Stimulated activated CD8-positive, alpha-beta memory T cell treated with anti-CD3 and anti-CD28 coated beads, Interleukin-7, amount 100 ng/mL, for 24 hours (primary cell): ENCODE measurements around the gene ANAPC1.
"Not testable (repeated sequence)": the region's sequence is repeated elsewhere in the genome, so short reads cannot be mapped to it uniquely, and the experiment has no call there.

Experiments used
- DNase-seq: peaks from one replicate; pipeline ENCODE4 v3.0.0-alpha.2; 2020; ENCODE audit warnings: low read depth

Gene ANAPC1

GRCh38 chr2:111903930-111904439, 20.0 kb upstream of the ANAPC1 start:
- DNase-seq: no peak

- no peak for DNase-seq
Observed at GRCh38 chr2:111903516-111903915, 19.5 kb upstream of the ANAPC1 start.

DNA sequence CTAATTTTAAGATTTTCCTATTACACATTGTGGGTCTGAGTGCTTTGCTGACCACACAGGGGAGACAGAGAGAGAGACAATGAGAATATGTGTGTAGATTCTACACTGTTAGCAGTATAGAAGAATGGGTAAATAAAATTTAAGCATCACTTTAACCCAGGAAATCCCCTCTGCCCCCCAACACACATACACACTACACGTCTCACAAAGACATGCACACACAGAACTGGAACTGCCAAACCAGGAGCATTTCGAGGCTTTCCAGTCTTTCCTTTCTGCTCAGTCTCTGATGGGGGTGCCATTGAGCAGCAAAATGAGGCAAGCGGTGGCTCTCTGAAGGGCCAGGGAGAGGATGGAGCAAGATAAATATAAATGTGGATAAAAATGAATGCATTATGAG, 16.9 kb upstream of the ANAPC1 start:
- DNase-seq: no peak

DNA sequence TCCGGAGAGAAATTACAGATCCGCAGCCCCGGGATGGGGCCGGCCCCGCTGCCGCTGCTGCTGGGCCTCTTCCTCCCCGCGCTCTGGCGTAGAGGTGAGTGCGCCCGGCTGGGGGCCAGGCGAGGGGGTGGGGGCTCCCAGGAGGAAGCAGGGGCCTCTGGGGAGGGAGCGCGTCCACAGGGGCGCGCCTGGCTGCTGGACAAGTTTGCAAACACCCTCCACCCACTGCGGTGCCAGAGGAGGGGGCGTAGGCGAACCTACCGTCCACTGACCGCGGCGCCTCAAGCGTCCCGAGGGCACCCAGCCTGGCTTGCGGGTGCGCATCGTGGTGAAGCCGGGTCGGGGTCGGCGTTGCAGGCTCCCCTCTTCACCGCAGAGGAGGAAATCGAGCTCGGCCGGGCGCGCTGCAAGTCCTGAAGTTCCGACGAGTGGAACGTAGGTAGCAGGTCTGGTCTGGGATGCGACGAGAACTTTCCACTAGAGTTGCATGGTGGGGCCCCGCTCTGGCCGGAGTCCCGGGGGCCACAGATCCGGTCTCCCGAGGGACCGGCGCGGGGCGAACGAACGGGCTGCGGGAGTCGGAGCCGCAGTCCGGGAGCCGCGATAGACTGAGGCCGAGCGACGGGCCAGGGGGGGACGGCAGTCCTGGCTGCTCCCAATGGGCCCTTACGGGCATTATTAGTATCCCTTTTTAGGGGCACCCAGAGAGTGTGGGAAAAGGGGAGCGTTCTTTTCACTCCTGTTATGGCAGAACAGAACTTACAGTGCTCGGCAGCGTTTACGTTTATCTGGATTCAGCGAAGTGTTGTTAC, 14.9 kb upstream of the ANAPC1 start:
- DNase-seq: no peak

DNA sequence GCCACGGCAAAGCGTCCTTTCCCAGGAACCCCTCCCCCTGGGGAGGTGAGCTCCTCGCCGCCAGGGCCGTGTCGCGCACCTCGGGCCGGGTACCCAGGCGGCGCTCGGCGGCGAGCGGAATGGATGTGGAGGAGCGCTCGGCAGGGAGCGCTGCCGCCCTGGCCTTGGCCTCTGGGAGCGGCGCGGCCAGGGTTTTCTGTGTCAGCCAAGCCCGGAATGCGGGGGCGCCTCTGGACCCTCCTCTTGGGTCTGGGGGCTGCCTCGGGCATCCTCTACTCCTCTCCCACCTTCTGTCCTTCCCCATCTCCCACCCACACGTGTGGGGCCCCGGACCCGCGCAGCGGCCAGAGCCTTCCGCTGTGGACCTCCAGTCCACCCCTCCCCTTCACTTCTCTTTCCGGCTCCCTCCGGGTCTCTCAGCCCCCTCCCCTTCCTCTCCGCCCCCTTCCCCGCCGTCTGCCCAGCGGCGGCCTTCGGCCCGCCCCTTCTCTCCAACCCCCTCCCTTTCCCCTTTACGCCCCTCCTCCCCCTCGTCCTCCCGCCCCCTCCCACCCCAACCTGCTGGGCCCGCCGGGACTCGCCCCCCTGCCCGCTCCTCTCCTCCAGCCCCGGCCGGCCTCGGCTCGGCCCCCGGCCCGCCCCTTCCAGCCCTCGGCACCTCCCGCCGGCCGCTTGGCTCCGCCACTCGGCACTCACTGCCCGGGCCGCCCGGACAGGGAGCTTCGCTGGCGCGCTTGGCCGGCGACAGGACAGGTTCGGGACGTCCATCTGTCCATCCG, 14.1 kb upstream of the ANAPC1 start, which contains the start of gene MERTK:
TSS of gene MERTK (plus strand) at position 684 of the 779 bp plus-strand sequence. CDS start 129 bp downstream, outside the sequence.
- no peak for DNase-seq

GRCh38 chr2:111897630-111897923, 13.6 kb upstream of the ANAPC1 start:
- DNase-seq: no peak

DNA sequence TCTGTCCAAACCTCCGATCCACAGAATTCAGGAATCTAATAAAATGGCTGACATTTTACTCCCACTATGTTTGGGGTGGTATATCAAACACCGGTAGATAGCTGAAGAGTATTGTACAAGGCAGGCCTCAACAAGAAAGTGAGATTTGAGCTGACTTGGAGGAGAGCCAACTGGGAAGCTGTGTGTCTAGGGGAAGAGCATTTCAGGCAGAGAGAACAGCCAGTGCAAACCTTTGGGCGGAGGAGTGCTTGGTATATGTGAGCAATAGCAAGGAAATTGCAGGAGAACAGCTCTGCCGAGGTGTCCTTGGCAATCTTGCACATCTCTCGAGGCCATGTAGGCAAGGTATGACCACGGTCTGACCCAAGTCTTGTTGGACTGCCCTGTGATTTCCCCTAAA, 12.6 kb upstream of the ANAPC1 start:
- no peak for DNase-seq

DNA sequence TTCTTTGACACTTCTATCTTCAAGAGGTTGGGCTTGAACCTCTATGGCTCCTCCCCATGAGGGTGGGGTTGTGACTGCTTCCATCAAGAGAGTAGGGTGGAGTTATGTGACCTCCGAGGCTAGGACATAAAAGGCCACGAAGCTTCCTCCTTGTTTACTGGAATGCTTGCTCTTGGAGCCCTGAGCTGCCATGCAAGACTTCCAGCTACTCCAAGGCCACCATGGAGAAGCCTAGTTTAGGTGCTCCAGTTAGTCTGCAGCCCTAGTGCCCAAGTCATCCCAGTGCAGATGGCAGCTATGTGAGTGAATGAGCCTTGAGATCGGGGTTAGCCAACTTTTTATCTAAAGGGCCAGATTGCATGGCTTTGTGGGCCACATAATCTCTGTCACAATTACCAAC, 12.0 kb upstream of the ANAPC1 start:
- DNase-seq: no peak

DNA sequence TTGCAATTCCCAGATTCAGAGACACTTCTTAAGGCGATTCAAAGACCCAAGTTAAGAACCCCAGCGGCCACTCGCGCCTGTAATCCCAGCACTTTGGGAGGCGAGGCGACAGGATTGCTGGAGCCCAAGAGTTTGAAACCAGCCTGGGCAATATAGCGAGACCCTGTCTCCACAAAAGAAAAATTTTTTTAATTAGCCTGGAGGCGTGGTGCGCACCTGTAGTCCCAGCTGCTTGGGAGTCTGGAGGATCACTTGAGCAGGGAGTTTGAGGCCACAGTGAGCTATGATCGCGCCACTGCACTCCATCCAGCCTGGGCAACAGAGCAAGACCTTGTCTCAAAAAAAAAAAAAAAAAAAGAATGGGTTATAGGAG, 585 bp upstream of the ANAPC1 start:
- no peak for DNase-seq

DNA sequence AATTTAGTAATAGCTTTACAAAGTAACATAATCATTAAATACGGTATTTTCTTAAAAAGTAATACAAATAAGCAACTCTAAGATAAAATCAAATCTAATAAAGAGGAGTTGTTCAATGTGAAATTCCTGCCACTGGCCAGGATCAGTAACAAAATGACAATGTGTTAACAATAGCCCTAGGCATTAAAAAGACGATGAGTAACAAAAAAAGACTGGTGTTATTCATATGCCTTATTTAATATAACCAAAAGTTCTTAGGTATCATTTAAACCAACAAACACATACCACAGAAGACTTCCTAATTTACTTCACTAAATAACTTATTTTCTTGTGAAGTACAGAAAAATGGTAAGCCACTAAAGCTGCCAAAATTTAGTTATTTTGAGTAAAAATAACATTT, 11.2 kb downstream of the ANAPC1 start:
- DNase-seq: not testable (repeated sequence)

GRCh38 chr2:111865124-111865523, 18.9 kb downstream of the ANAPC1 start:
- not testable (repeated sequence) for DNase-seq

- DNase-seq: not testable (repeated sequence)
Observed at GRCh38 chr2:111860005-111860404, 24.0 kb downstream of the ANAPC1 start.

- DNase-seq: not testable (repeated sequence)
Observed at GRCh38 chr2:111852544-111852943, 31.4 kb downstream of the ANAPC1 start.

DNA sequence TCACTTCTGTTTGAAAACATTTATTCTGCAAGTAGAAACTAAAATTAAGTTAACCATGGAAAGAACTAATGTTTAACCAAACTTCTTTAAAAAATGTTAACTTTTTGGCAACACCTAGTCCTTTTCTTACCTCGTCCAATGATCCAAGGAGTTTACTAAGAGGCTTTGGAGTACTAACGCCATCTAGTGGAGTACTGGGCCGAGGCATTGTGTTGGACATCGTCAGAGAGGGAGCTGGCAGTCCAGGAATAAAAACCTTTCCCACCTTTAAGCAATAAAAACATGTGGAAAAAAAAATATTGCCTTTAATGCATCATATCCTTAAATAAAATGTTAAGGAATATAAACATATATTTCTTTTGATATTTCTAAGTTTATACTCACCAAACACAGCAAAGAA, 33.3 kb downstream of the ANAPC1 start:
- not testable (repeated sequence) for DNase-seq

DNA sequence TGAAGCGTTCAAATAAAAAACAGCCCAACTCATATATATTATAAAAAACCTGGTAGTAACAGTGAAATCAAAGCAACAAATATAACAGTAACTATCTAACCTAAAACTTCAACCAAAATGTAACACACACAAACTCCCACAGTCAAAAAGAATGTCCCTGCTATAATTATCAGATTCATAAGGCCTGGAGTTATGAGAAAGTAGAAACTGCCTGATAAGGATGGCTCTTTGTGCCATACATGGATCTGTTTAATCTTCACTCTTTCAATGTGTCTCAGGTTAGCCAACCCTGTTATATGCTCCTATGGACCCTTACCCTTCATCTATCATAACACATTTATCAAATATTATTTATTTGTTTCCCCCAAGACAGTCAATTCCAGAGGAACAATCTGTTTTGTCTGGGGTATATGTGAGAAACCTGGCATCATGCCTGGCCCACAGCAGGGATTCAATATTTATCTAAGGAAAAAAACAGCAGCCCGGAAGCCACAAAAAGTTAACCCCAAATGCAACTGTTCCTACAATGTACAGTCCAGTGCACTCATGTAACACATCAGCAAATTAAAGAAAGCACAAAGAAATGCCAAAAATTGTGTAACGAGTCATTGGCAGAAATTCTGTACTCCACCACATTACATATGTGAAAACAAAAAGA, 44.2 kb downstream of the ANAPC1 start:
- not testable (repeated sequence) for DNase-seq

GRCh38 chr2:111838992-111839391, 45.0 kb downstream of the ANAPC1 start:
- DNase-seq: not testable (repeated sequence)

DNA sequence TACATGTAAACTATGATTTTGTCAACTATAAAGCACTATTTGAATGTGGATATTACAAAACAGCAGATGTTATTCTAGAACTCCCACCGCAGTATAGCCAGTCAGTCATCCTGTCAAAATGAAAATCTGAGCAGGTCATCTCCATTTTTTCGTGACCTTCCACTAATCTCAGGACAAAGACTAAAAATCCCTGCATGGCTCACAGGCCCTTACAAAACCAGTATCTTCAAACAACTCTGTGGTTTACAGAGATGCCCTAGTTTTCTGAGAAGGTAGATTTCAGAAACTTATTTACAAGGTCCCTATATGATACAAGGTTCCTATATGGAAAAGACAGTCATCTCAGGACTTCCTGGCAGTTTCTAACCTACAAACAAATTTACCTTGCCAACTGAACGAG, 49.8 kb downstream of the ANAPC1 start:
- not testable (repeated sequence) for DNase-seq

GRCh38 chr2:111830479-111830878, 53.5 kb downstream of the ANAPC1 start:
- DNase-seq: not testable (repeated sequence)

- DNase-seq: not testable (repeated sequence)
Observed at GRCh38 chr2:111828217-111828766, 55.7 kb downstream of the ANAPC1 start.

DNA sequence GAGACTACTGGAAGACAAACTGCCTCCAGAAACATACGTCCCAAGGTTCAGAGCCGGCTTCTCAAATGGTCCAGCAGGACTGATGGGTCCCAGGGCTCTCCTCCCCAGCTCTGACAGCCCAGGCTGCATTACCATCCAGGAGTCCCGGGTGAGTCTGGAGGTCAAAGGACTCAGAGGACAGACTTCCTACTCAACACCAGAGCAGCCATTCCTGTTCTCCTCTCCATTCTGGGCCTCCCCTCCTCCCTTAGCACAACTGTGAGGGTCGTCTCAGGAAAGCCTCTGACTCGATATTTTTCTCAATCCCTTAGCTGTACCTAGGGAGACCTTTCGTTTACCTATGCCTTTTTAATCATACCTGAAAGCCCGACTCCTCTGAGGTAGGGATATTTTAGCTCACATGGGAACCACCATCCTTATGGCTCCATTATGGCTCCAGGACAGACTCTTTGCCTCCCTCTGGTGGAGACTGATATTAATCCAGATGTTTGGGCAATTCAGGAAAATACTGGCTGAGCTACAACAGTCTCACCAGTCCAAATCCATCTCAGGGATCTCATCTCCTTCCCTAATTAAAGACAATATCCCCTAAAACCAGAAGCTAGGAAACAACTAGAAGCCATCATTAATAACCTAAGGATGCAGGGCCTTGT, 70.9 kb downstream of the ANAPC1 start:
- DNase-seq: not testable (repeated sequence)

DNA sequence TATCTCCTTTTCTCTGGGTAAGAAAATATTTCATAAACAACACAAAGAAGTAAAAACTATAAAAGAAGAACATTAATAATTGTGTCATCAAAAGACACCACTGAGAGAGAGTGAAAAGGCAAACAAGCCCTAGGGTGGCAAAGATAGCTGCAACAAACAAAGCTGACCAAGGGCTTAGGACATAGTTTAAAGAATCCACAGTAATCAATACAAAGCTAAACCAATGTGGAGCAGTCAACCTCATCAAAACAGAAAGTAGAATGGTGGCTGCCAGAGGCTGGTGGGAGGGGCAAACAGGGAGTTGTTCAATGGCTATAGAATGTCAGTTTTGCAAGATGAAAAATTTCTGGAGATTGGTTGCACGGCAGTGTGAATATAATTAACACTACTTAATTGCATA, 93.4 kb downstream of the ANAPC1 start:
- not testable (repeated sequence) for DNase-seq

- DNase-seq: not testable (repeated sequence)
Observed at GRCh38 chr2:111784081-111784480, 99.9 kb downstream of the ANAPC1 start.
